ENCODE measurements around the gene DLST. TPM values are rescaled to one million over a fixed set of nuclear protein-coding genes. Genes with fewer than 3 reads are reported as not detected.

DLST gene
- total RNA-seq, 1 experiment from 2014 or later: 68.8 TPM

DNA sequence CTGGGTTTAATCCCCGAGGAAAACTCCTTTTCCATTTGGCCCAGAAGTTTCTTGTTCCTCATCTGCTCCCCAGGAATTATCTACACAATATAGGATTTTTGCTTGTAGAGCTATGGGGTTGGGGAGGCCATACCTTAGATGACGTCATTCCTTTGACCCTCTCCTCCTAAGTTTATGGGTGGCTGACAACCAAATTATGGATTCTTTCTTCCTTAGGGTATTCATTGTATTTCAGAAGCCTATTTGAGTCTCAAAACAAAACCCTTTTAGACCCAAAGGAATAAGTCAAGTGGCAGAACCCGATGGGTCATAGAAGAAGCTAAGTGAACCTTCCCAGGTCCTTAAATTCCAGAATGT, 20.0 kb upstream of the DLST start:
- Histone ChIP-seq H3K4me1 (ENCODE audit: control insufficient read depth, insufficient read depth, low read length) (no peaks in the 10 kb centered on the region; the same call in 1 of the 2 replicates), H3K9me3 (ENCODE audit: control insufficient read depth, insufficient read depth, low read depth, low read length) (no peaks in the 10 kb centered on the region), H3K4me3 (ENCODE audit: low read depth in 2 of 2, low read length in 2 of 2) (no peak overlapping the region), H3K27ac (ENCODE audit: low read length) (no peak overlapping the region), H3K27me3 (ENCODE audit: control insufficient read depth, insufficient read depth, low read length) (no peaks in the 10 kb centered on the region), H3K36me3 (ENCODE audit: control insufficient read depth, insufficient read depth, low read length) (no peaks in the 10 kb centered on the region)
- TF ChIP-seq, protein P1, sequence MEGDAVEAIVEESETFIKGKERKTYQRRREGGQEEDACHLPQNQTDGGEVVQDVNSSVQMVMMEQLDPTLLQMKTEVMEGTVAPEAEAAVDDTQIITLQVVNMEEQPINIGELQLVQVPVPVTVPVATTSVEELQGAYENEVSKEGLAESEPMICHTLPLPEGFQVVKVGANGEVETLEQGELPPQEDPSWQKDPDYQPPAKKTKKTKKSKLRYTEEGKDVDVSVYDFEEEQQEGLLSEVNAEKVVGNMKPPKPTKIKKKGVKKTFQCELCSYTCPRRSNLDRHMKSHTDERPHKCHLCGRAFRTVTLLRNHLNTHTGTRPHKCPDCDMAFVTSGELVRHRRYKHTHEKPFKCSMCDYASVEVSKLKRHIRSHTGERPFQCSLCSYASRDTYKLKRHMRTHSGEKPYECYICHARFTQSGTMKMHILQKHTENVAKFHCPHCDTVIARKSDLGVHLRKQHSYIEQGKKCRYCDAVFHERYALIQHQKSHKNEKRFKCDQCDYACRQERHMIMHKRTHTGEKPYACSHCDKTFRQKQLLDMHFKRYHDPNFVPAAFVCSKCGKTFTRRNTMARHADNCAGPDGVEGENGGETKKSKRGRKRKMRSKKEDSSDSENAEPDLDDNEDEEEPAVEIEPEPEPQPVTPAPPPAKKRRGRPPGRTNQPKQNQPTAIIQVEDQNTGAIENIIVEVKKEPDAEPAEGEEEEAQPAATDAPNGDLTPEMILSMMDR (IDR thresholded peaks at IDR 0.05): no peak
- TF ChIP-seq POLR2AphosphoS5 (IDR thresholded peaks at IDR 0.05; ENCODE audit: low read depth, low read length): no peak
- TF ChIP-seq TCF7L2 (IDR thresholded peaks at IDR 0.05; ENCODE audit: low read depth, low read length): no peak
- no peak for TF ChIP-seq SIN3A (IDR thresholded peaks at IDR 0.05; ENCODE audit: borderline replicate concordance, insufficient read depth, low read depth, low read length)
- TF ChIP-seq, protein P2, sequence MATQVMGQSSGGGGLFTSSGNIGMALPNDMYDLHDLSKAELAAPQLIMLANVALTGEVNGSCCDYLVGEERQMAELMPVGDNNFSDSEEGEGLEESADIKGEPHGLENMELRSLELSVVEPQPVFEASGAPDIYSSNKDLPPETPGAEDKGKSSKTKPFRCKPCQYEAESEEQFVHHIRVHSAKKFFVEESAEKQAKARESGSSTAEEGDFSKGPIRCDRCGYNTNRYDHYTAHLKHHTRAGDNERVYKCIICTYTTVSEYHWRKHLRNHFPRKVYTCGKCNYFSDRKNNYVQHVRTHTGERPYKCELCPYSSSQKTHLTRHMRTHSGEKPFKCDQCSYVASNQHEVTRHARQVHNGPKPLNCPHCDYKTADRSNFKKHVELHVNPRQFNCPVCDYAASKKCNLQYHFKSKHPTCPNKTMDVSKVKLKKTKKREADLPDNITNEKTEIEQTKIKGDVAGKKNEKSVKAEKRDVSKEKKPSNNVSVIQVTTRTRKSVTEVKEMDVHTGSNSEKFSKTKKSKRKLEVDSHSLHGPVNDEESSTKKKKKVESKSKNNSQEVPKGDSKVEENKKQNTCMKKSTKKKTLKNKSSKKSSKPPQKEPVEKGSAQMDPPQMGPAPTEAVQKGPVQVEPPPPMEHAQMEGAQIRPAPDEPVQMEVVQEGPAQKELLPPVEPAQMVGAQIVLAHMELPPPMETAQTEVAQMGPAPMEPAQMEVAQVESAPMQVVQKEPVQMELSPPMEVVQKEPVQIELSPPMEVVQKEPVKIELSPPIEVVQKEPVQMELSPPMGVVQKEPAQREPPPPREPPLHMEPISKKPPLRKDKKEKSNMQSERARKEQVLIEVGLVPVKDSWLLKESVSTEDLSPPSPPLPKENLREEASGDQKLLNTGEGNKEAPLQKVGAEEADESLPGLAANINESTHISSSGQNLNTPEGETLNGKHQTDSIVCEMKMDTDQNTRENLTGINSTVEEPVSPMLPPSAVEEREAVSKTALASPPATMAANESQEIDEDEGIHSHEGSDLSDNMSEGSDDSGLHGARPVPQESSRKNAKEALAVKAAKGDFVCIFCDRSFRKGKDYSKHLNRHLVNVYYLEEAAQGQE (IDR thresholded peaks at IDR 0.05; ENCODE audit: insufficient read depth in 1 of 2, low read depth in 2 of 2, low read length in 1 of 2): no peak
- ChIA-PET CTCF (interaction anchor here (0.7 to 2.3 kb wide), 5 partner anchors 23 to 227 kb away, joined by 3 to 13 read pairs (median 4); no protein-coding TSS in a partner anchor), POLR2A (no interaction called here)
- intact Hi-C loops (cut with micrococcal nuclease; ENCODE audit: unreplicated experiment): loop anchor here (2.0 to 10.0 kb wide), 3 partner anchors 43 to 433 kb away; no protein-coding TSS in a partner anchor
- DNase-seq (ENCODE audit: low read depth, low spot score): no peak
- in situ Hi-C loops (cut with HindIII; ENCODE audit: low pct_unique_long_range_greater_than_20kb, low sequenced_read_pairs): no loop called here
- BruUV-seq (replicated peaks): no TSS peak
- ATAC-seq: no peak

DNA sequence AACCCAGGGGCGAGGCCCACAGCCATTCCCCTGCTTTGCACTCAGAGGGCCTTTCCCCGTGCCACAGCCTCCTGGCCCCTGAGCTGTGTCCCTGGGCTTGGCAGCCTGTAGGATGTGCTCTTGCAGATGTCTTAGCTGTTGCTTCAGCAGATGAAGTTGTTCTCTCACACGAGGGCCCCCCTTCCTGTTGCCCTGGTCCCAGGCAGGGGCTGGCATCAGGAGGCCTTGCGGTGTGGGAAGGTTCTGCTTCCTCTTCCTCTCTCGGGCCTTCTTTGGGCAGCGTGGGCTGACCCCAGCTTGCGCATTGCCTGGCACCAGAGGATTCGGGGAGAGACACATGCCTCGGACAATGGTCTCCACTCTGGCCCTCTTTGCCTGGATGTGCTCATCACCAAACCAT, 18.4 kb upstream of the DLST start:
- intact Hi-C loops (cut with micrococcal nuclease; ENCODE audit: unreplicated experiment) (loop anchor here (5.0 to 10.0 kb wide), 2 partner anchors 224 to 432 kb away; no protein-coding TSS in a partner anchor), in situ Hi-C loops (cut with HindIII; ENCODE audit: low pct_unique_long_range_greater_than_20kb, low sequenced_read_pairs) (no loop called here)
- no peaks in the 10 kb centered on the region for H3K27me3 ChIP-seq (ENCODE audit: control insufficient read depth, insufficient read depth, low read length)
- POLR2A ChIA-PET: no interaction called here
- TF ChIP-seq, protein P2 (IDR thresholded peaks at IDR 0.05; ENCODE audit: insufficient read depth in 1 of 2, low read depth in 2 of 2, low read length in 1 of 2): no peak
- TF ChIP-seq SIN3A (IDR thresholded peaks at IDR 0.05; ENCODE audit: borderline replicate concordance, insufficient read depth, low read depth, low read length) (no peak), POLR2AphosphoS5 (IDR thresholded peaks at IDR 0.05; ENCODE audit: low read depth, low read length) (no peak), TCF7L2 (IDR thresholded peaks at IDR 0.05; ENCODE audit: low read depth, low read length) (no peak)
- TF ChIP-seq, protein P1 (IDR thresholded peaks at IDR 0.05): no peak
- no peak overlapping the region for H3K4me3 ChIP-seq (ENCODE audit: low read depth in 2 of 2, low read length in 2 of 2)
- no peak overlapping the region for H3K27ac ChIP-seq (ENCODE audit: low read length)
- H3K4me1 ChIP-seq (ENCODE audit: control insufficient read depth, insufficient read depth, low read length): no peaks in the 10 kb centered on the region; the same call in 1 of the 2 replicates
- no TSS peak for BruUV-seq (replicated peaks)
- no peaks in the 10 kb centered on the region for H3K36me3 ChIP-seq (ENCODE audit: control insufficient read depth, insufficient read depth, low read length)
- CTCF ChIA-PET: no interaction called here
- no peaks in the 10 kb centered on the region for H3K9me3 ChIP-seq (ENCODE audit: control insufficient read depth, insufficient read depth, low read depth, low read length)
- ATAC-seq (no peak), DNase-seq (ENCODE audit: low read depth, low spot score) (no peak)
